Activated CD8-positive, alpha-beta memory T cell treated with anti-CD3 and anti-CD28 coated beads, Interleukin-2, amount 50 U/mL, for 1 hour (primary cell): ENCODE data around the gene RAB15.

Source experiments
- DNase-seq: peaks from one replicate; pipeline ENCODE4 v3.0.0-alpha.2; 2020; ENCODE audit errors: extremely low read depth

The RAB15 gene

GRCh38 chr14:64910847-64911495 is 61.2 kb downstream of the RAB15 start:
- DNase-seq = no peak

- DNase-seq = no peak
These were observed 66.1 kb downstream of the RAB15 start for GRCh38 chr14:64906022-64906421.

GRCh38 chr14:64899958-64900357 is 72.2 kb downstream of the RAB15 start:
- DNase-seq = no peak
